Heart right ventricle (tissue), 16 donors: ENCODE results near the gene IDH1. TPM values are rescaled to one million over a fixed set of nuclear protein-coding genes. Genes with fewer than 3 reads are reported as not detected.

Experiments used
- ATAC-seq, 8 donors: fragments of 200-7000 bp; cut with Tn5 transposase; one replicate each; pipeline ENCODE4 v1.9.1; 2020; ENCODE audit warnings: mild to moderate bottlenecking in 8 of 8, moderate library complexity in 8 of 8, moderate number of reproducible peaks in 1 of 8
- DNase-seq, 2 donors: peaks; one replicate each; pipeline ENCODE4 v3.0.0-alpha.2; 2020
- H3K27ac ChIP-seq, 10 donors: fragments of 200-600 bp; sonication (generic) in 2 of 10; one replicate each; pipeline versions ENCODE4 v1.5.0 to v1.8.0; 2020 to 2022; ENCODE audit warnings: mild to moderate bottlenecking in 3 of 10
- H3K27me3 ChIP-seq, 7 donors: fragments of 200-600 bp; one replicate each; pipeline ENCODE4 v1.8.0; 2021 to 2022; ENCODE audit warnings: mild to moderate bottlenecking in 2 of 7
- H3K36me3 ChIP-seq, 9 donors: fragments of 200-600 bp; sonication (generic) in 1 of 9; one replicate each; pipeline versions ENCODE4 v1.5.0 to v1.8.0; 2020 to 2022; ENCODE audit warnings: mild to moderate bottlenecking in 2 of 9
- H3K4me1 ChIP-seq, 9 donors: fragments of 200-600 bp; sonication (generic) in 1 of 9; one replicate each; pipeline versions ENCODE4 v1.5.0 to v1.8.0; 2020 to 2022; ENCODE audit warnings: mild to moderate bottlenecking in 4 of 9
- H3K4me3 ChIP-seq, 10 donors: fragments of 200-600 bp; sonication (generic) in 2 of 10; one replicate each; pipeline versions ENCODE4 v1.5.0 to v1.8.0; 2020 to 2022; ENCODE audit warnings: mild to moderate bottlenecking in 7 of 10, moderate library complexity in 2 of 10
- H3K9me3 ChIP-seq, 11 donors: fragments of 200-600 bp in 10 of 11; sonication (generic) in 2 of 11; one replicate each; pipeline versions ENCODE4 v1.5.0 to v1.8.0; 2013 to 2022; ENCODE audit warnings: mild to moderate bottlenecking in 2 of 11, control low read depth in 1 of 11, moderate library complexity in 1 of 11
- WGBS, 2 donors: extraction: QIAGEN DNeasy Blood & Tissue Kit; methylation state at CpG; one replicate each; pipeline ENCODE4 v1.1.7; 2013; ENCODE audit warnings: inconsistent platforms in 1 of 2; 5-methylcytosine and 5-hydroxymethylcytosine counted together
- intact Hi-C, 10 donors: fragments of 100-400 bp; cut with DNase I; formaldehyde crosslinking; loops; one replicate each; pipeline versions ENCODE4 v1.11.1 to v1.14.2; 2022
- polyA plus RNA-seq, 2 donors: library from polyadenylated mRNA; stranded (reverse); fragments of 200-250 nt; gene quantifications; one replicate each; pipeline ENCODE4 v1.2.3, GENCODE V29; 2013
- total RNA-seq, 10 donors: library from RNA; stranded (reverse); fragmentation: NEBNext Ultra II Directional in 3 of 10; extraction: Animal tissue kit (Norgen Biotek cat#: 25700) in 3 of 10; gene quantifications; one replicate each; pipeline versions ENCODE4 v1.2.1 to v1.2.4, GENCODE V29; 2021 to 2023
- TF ChIP-seq, protein P1 (sequence below), 9 donors: fragments of 200-600 bp; sonication (generic) in 2 of 9; IDR thresholded peaks; one replicate each; pipeline versions ENCODE4 v1.5.0 to v1.8.0; 2021 to 2022; ENCODE audit warnings: antibody characterized with exemption in 9 of 9, mild to moderate bottlenecking in 5 of 9, moderate library complexity in 1 of 9
- donor health status: Arrhythmogenic right ventricular cardiomyopathy.
- donor health status: ischemic (EF 13 %, LVEDD 7.1; RV severe dilation, severe dysfunction).
- donor health status: healthy with polysubstance abuse.
- donor health status: DM: no; HTN: yes; CAD: no.
- donor health status: DM: no; HTN: no; CAD: no.
- donor health status: ischemic (EF 25% LVEDD 6.9; RV normal size, moderate dysfunction).
- donor health status: ischemic (EF 25% LVEDD 5.7; RV mildly dilated, moderate dysfunction).
- donor health status: healthy.
- donor health status: DM: yes; HTN: yes; CAD: no.
- donor health status: Ischemic cardiomyopathy.
- donor health status: ischemic (EF 35%, LVEDD 5.7; RV mildly dilated, moderate dysfunction).
- donor health status: nonischemic (EF 11% LVEDD 7.7; RV severe dilation, severe dysfunction).
- donor health status: DM: yes; HTN: yes; CAD: no.
- donor health status: PGD.
- donor health status: ischemic (EF 29% LVEDD 5.4; RV normal size, mild dysfunction).
- donor health status: nonischemic (EF 23%, LVEDD 6.1; RV moderate dilation, normal function).

The IDH1 gene
- total and polyA plus RNA-seq, 12 donors: 15.3 to 71.3 (median 31.8) TPM

DNA sequence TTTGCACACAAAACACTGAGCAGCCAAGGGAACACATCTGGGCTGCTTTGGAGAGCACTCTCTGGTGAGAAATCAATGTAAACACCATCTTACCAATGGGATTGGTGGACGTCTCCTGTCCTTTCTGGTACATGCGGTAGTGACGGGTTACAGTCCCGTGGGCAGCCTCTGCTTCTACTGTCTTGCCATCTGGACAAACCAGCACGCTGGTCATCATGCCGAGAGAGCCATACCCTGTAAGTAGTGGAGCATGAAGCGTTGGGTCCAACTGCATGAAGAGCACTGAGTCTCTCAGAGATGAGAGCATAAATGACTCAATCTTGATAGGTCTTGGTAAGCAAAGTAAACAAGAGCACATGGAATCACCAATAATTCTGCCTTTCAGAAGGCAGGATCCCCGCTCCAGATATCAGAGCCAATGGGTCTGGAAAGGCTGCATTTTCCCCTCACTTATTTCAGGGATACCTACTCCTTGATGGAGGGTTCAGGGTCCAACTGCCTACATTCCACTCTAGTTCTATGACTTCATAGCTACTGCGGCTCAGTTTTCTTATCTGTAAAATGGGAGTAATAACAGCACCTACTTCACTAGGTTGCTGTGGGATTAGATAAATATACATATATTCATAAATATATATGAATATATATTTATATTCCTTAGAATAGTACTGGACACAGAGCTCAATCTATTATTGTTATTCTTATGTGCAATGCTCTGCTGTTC lies 14.9 kb downstream of the IDH1 start:
- Histone ChIP-seq H3K27me3 (no peaks in the 10 kb centered on the region), H3K27ac (no peak overlapping the region), H3K4me3 (no peak overlapping the region), H3K4me1 (no peaks in the 10 kb centered on the region), H3K9me3 (no peaks in the 10 kb centered on the region), H3K36me3 (peaks cover 0 to 99% (median 66%) of the 10 kb centered on the region in 9 donors)
- WGBS, 2 donors: 93 to 94% methylated on average over 9 of the region's 9 CpGs
- DNase-seq: no peak
- no peak for ATAC-seq
- intact Hi-C loops: no loop called here
- TF ChIP-seq, protein P1, sequence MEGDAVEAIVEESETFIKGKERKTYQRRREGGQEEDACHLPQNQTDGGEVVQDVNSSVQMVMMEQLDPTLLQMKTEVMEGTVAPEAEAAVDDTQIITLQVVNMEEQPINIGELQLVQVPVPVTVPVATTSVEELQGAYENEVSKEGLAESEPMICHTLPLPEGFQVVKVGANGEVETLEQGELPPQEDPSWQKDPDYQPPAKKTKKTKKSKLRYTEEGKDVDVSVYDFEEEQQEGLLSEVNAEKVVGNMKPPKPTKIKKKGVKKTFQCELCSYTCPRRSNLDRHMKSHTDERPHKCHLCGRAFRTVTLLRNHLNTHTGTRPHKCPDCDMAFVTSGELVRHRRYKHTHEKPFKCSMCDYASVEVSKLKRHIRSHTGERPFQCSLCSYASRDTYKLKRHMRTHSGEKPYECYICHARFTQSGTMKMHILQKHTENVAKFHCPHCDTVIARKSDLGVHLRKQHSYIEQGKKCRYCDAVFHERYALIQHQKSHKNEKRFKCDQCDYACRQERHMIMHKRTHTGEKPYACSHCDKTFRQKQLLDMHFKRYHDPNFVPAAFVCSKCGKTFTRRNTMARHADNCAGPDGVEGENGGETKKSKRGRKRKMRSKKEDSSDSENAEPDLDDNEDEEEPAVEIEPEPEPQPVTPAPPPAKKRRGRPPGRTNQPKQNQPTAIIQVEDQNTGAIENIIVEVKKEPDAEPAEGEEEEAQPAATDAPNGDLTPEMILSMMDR (IDR thresholded peaks at IDR 0.05): no peak

DNA sequence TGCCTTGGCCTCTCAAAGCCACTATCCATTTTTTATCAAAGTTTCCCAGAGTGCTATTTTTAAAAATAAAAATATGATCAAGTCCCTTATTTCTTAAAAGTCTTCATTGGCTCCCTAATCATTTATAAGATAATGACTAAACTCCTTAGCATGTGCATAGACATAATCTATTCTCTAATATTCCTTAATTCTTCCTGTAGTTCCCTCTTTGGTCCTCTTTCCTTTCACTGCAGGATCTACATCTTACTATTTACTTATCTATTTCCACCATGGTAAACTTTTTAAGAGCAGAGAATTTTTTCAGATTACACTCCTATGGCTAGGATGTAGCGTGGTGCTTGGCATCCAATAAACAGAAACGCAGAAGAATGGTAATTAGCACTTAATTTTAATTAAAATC lies 19.0 kb downstream of the IDH1 start:
- Histone ChIP-seq H3K9me3 (peaks cover 0 to 9% (median 0%) of the 10 kb centered on the region in 11 donors), H3K4me1 (no peaks in the 10 kb centered on the region), H3K27ac (no peak overlapping the region), H3K36me3 (peaks cover 0 to 59% (median 44%) of the 10 kb centered on the region in 9 donors), H3K4me3 (no peak overlapping the region), H3K27me3 (no peaks in the 10 kb centered on the region)
- TF ChIP-seq, protein P1 (IDR thresholded peaks at IDR 0.05): no peak
- ATAC-seq (no peak), DNase-seq (no peak)
- intact Hi-C loops: no loop called here
- WGBS, 2 donors: 94 to 97% methylated on average over 2 of the region's 2 CpGs

DNA sequence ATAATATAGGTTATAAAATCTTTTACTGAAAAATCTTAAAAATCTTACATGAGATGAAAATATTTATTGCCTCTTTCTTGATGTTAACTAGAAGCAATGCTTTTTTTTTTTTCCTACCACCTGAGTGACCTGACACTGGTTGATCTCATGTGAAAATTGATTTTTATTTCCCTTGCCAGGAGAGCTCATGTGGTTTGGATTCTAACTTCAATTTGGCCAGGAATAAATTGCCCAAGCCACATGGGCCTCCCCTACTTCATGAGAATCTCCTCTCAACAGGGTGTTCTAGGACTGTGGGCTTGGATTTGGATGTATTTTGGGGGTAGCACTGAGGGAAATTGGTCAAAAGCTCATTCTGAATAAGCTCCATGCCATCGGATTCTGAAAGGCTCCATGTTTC lies 20.1 kb downstream of the IDH1 start:
- Histone ChIP-seq H3K9me3 (peaks cover 0 to 9% (median 0%) of the 10 kb centered on the region in 11 donors), H3K4me3 (no peak overlapping the region), H3K4me1 (no peaks in the 10 kb centered on the region), H3K27ac (no peak overlapping the region), H3K27me3 (no peaks in the 10 kb centered on the region), H3K36me3 (peaks cover 0 to 48% (median 42%) of the 10 kb centered on the region in 9 donors)
- 88 to 90% methylated on average over 1 of the region's 1 CpG for WGBS, 2 donors
- intact Hi-C loops: no loop called here
- ATAC-seq (no peak), DNase-seq (no peak)
- TF ChIP-seq, protein P1 (IDR thresholded peaks at IDR 0.05): no peak

DNA sequence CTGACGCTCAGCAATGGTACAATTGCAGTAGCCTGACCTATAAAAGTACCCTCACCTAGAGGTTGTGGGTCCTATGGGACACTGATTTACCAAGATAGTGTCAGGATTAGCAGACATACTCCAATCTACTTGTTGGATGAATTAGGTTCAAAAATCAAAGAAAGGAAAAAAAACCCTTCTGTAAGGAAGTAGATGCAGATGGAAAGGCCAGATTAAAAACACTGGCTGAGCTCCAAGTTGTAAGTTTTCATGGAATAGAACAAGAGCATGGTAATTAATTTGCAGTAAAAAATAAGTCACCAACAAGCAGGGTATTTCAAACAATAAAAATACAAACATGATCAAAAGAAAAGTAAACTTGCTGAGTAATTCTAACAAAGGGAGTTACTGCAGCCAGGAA lies 26.4 kb downstream of the IDH1 start:
- TF ChIP-seq, protein P1 (IDR thresholded peaks at IDR 0.05): no peak
- DNase-seq (no peak), ATAC-seq (no peak)
- Histone ChIP-seq H3K27me3 (no peaks in the 10 kb centered on the region), H3K36me3 (no peaks in the 10 kb centered on the region), H3K27ac (no peak overlapping the region), H3K4me1 (no peaks in the 10 kb centered on the region), H3K9me3 (peaks cover 0 to 9% (median 0%) of the 10 kb centered on the region in 11 donors), H3K4me3 (no peak overlapping the region)
- 60 to 71% methylated on average over 1 of the region's 1 CpG for WGBS, 2 donors
- intact Hi-C loops: no loop called here
